Measurements from ENCODE around the gene KLHL34. TPM values are rescaled to one million over a fixed set of nuclear protein-coding genes. Genes with fewer than 3 reads are reported as not detected.

KLHL34 gene
- total and polyA plus RNA-seq, 2 of the 13 experiments (the other 11 are each of a cell fraction or from before 2014, with no cell fraction given), result not detected

DNA sequence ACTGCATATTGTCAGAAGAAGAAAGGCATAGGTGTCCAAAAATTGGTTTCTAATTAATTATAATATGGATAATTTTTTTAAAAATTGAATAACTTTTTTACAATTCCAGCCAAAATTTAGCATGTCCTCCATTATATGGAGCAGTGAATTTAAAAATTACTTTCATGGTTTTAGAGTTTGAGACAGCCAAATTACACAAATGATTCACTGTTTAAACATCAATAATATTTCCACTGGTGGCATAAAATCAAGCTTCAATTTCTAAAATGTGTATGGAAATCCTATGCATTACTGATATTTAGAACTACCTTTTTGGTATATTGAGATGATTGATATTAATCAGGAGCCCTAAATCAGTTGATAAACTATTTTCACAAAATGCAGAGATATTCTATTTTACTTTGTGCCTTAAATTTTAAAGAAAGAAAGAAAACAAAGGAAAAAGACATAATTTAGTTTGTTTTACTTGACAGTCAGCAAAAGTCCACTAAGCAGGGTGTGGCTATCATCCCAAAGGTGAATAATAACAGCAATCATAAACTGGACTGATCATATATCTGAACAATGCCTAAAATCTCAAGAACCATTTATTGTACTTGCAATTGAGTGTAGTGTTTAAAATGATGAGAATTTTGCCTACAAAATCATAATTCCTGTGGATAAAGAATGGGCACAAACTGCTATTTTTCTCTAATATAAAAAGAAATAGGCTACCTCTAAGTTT, 34.2 kb downstream of the KLHL34 start:
- POLR2A ChIA-PET, result no interaction called here
- Histone ChIP-seq H3K36me3 (replicated peaks in 1 of 2; ENCODE audit: control insufficient read depth in 1 of 2, insufficient read depth in 2 of 2, low read length in 2 of 2) (no peaks in the 10 kb centered on the region), H3K4me3 (replicated peaks in 1 of 3; ENCODE audit: insufficient read depth in 1 of 3, low read depth in 2 of 3, low read length in 3 of 3) (no peak overlapping the region), H3K9ac (ENCODE audit: insufficient read depth, low read depth, low read length) (no peak overlapping the region), H4K20me1 (ENCODE audit: insufficient read depth, low read length) (no peaks in the 10 kb centered on the region), H3K27ac (ENCODE audit: extremely low read length, insufficient read depth, low read length) (no peak overlapping the region), H2AFZ (ENCODE audit: low read length) (no peak overlapping the region), H3K4me2 (ENCODE audit: low read depth, low read length) (no peak overlapping the region), H3K27me3 (ENCODE audit: control insufficient read depth in 1 of 2, insufficient read depth in 2 of 2, low read length in 2 of 2) (no peaks in the 10 kb centered on the region), H3K79me2 (ENCODE audit: insufficient read depth, low read length) (no peaks in the 10 kb centered on the region), H3K4me1 (ENCODE audit: insufficient read depth, low read length) (no peaks in the 10 kb centered on the region), H3K9me3 (ENCODE audit: low read length) (no peaks in the 10 kb centered on the region)
- intact Hi-C loops (cut with micrococcal nuclease; ENCODE audit: unreplicated experiment), result no loop called here
- no TSS peak for BruUV-seq (replicated peaks)
- CTCF ChIA-PET (ENCODE audit: low intra/inter-chr PET ratio, low total read pairs), result no interaction called here
- FAIRE-seq (no peak), DNase-seq (ENCODE audit: low spot score) (no peak), ATAC-seq (no peak)
- in situ Hi-C loops (cut with HindIII; ENCODE audit: extremely low pct_ligation_motif_present, low pct_unique_long_range_greater_than_20kb), result no loop called here
- no peak for TF ChIP-seq PAF1 (CRISPR knock-in tag; IDR thresholded peaks at IDR 0.05)
- TF ChIP-seq MAFF (IDR thresholded peaks at IDR 0.05; ENCODE audit: low read depth, low read length), result no peak
- TF ChIP-seq HDAC1 (CRISPR knock-in tag; IDR thresholded peaks at IDR 0.05), result no peak
- no peak for TF ChIP-seq ZNF431 (CRISPR knock-in tag; IDR thresholded peaks at IDR 0.05; ENCODE audit: borderline replicate concordance, low read depth)

DNA sequence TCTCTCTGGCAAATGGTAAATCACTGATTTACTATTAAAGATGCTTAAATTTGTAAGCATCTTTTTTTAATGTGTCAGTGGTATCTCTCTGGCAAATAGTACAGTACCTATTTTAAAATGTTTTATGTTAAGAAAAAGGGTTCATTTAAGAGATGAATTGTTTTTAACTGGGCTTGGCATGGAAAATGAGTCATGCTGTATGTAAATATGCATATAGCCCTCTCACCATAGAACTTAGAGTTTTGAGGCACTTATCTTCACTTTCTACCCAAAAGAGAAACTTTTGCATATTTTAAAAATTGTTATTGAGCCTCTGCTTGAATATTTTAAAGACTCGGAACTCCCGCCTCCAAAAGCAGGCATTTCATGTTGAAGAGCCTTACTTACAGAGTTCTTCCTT, 37.9 kb downstream of the KLHL34 start:
- ATAC-seq (no peak), DNase-seq (ENCODE audit: low spot score) (no peak), FAIRE-seq (no peak)
- Histone ChIP-seq H3K36me3 (replicated peaks in 1 of 2; ENCODE audit: control insufficient read depth in 1 of 2, insufficient read depth in 2 of 2, low read length in 2 of 2) (no peaks in the 10 kb centered on the region), H3K27ac (ENCODE audit: extremely low read length, insufficient read depth, low read length) (no peak overlapping the region), H3K4me2 (ENCODE audit: low read depth, low read length) (no peak overlapping the region), H3K27me3 (ENCODE audit: control insufficient read depth in 1 of 2, insufficient read depth in 2 of 2, low read length in 2 of 2) (no peaks in the 10 kb centered on the region), H3K79me2 (ENCODE audit: insufficient read depth, low read length) (no peaks in the 10 kb centered on the region), H3K4me1 (ENCODE audit: insufficient read depth, low read length) (no peaks in the 10 kb centered on the region), H3K9me3 (ENCODE audit: low read length) (no peaks in the 10 kb centered on the region), H4K20me1 (ENCODE audit: insufficient read depth, low read length) (no peaks in the 10 kb centered on the region), H3K4me3 (replicated peaks in 1 of 3; ENCODE audit: insufficient read depth in 1 of 3, low read depth in 2 of 3, low read length in 3 of 3) (no peak overlapping the region), H3K9ac (ENCODE audit: insufficient read depth, low read depth, low read length) (no peak overlapping the region), H2AFZ (ENCODE audit: low read length) (no peak overlapping the region)
- WGBS (ENCODE audit: low lambda C conversion rate), result 42% methylated on average over 2 of the region's 2 CpGs
- intact Hi-C loops (cut with micrococcal nuclease; ENCODE audit: unreplicated experiment), result no loop called here
- POLR2A ChIA-PET, result no interaction called here
- TF ChIP-seq ZNF121 (CRISPR knock-in tag; IDR thresholded peaks at IDR 0.05), result no peak
- no peak for TF ChIP-seq MBNL3 (CRISPR knock-in tag; conservative IDR thresholded peaks at IDR 0.05)
- TF ChIP-seq, protein P1, sequence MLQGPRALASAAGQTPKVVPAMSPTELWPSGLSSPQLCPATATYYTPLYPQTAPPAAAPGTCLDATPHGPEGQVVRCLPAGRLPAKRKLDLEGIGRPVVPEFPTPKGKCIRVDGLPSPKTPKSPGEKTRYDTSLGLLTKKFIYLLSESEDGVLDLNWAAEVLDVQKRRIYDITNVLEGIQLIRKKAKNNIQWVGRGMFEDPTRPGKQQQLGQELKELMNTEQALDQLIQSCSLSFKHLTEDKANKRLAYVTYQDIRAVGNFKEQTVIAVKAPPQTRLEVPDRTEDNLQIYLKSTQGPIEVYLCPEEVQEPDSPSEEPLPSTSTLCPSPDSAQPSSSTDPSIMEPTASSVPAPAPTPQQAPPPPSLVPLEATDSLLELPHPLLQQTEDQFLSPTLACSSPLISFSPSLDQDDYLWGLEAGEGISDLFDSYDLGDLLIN (CRISPR knock-in tag; IDR thresholded peaks at IDR 0.05; ENCODE audit: borderline replicate concordance), result no peak
- TF ChIP-seq YY1 (IDR thresholded peaks at IDR 0.05; ENCODE audit: insufficient read depth, insufficient replicate concordance, low read depth, low read length), result no peak
- TF ChIP-seq THAP11 (CRISPR knock-in tag; IDR thresholded peaks at IDR 0.05), result no peak
- TF ChIP-seq EZH2 (conservative IDR thresholded peaks at IDR 0.05; ENCODE audit: low read depth, low read length), result no peak
- no peak for TF ChIP-seq SOX6 (IDR thresholded peaks at IDR 0.05)
- TF ChIP-seq SOX6 (CRISPR knock-in tag; IDR thresholded peaks at IDR 0.05), result no peak
- TF ChIP-seq, protein P2, sequence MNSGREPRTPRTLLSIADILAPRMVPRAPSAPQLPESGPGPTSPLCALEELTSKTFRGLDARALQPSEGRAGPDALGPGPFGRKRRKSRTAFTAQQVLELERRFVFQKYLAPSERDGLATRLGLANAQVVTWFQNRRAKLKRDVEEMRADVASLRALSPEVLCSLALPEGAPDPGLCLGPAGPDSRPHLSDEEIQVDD (CRISPR knock-in tag; IDR thresholded peaks at IDR 0.05; ENCODE audit: borderline replicate concordance), result no peak
- TF ChIP-seq ZSCAN29 (CRISPR knock-in tag; conservative IDR thresholded peaks at IDR 0.05), result no peak
- no peak for TF ChIP-seq MAFF (IDR thresholded peaks at IDR 0.05; ENCODE audit: low read depth, low read length)
- no peak for TF ChIP-seq KAT7 (CRISPR knock-in tag; IDR thresholded peaks at IDR 0.05; ENCODE audit: borderline replicate concordance)
- TF ChIP-seq, protein P3, sequence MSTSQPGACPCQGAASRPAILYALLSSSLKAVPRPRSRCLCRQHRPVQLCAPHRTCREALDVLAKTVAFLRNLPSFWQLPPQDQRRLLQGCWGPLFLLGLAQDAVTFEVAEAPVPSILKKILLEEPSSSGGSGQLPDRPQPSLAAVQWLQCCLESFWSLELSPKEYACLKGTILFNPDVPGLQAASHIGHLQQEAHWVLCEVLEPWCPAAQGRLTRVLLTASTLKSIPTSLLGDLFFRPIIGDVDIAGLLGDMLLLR (CRISPR knock-in tag; IDR thresholded peaks at IDR 0.05), result no peak
- CTCF ChIA-PET (ENCODE audit: low intra/inter-chr PET ratio, low total read pairs), result no interaction called here
- in situ Hi-C loops (cut with HindIII; ENCODE audit: extremely low pct_ligation_motif_present, low pct_unique_long_range_greater_than_20kb), result no loop called here
- no TSS peak for BruUV-seq (replicated peaks)

Measured in HepG2 (cell line).